ENCODE data around the gene OVOL3. TPM values are rescaled to one million over a fixed set of nuclear protein-coding genes. Genes with fewer than 3 reads are reported as not detected.

The OVOL3 gene
- total and polyA plus RNA-seq, 9 donors, result 0.18 TPM; not detected in 8

Other genes with a start within 250 kb of the OVOL3 start
- 4.7 TPM for gene APLP1, start 242.6 kb upstream of the OVOL3 start, total RNA-seq
- gene APLP1, start 242.6 kb upstream of the OVOL3 start, polyA plus RNA-seq (ENCODE audit: insufficient read depth in 1 of 8, insufficient read length in 8 of 8, low replicate concordance in 1 of 8), result 10 to 100 TPM in 3 of 8 donors, 1 to 10 TPM in 5; 4.6 to 10.7 (median 7.5) TPM
- gene NFKBID, start 210.6 kb upstream of the OVOL3 start, total RNA-seq, result 1.8 TPM
- gene NFKBID, start 210.6 kb upstream of the OVOL3 start, polyA plus RNA-seq (ENCODE audit: insufficient read depth in 1 of 8, insufficient read length in 8 of 8, low replicate concordance in 1 of 8), result 1 to 10 TPM in 6 of 8 donors, under 1 TPM in 2; 0.85 to 3.3 (median 1.6) TPM
- 4.0 TPM for gene HCST, start 208.6 kb upstream of the OVOL3 start, total RNA-seq
- gene HCST, start 208.6 kb upstream of the OVOL3 start, polyA plus RNA-seq (ENCODE audit: insufficient read depth in 1 of 8, insufficient read length in 8 of 8, low replicate concordance in 1 of 8), result 1 to 10 TPM; 3.5 to 7.8 (median 5.6) TPM
- 18.0 TPM for gene TYROBP, start 202.8 kb upstream of the OVOL3 start, total RNA-seq
- gene TYROBP, start 202.8 kb upstream of the OVOL3 start, polyA plus RNA-seq (ENCODE audit: insufficient read depth in 1 of 8, insufficient read length in 8 of 8, low replicate concordance in 1 of 8), result 10 to 100 TPM; 16.5 to 22.5 (median 18.9) TPM
- 1.8 TPM for gene LRFN3, start 174.8 kb upstream of the OVOL3 start, total RNA-seq
- 10 to 100 TPM in 3 of 8 donors, 1 to 10 TPM in 5; 6.3 to 13.9 (median 9.3) TPM for gene LRFN3, start 174.8 kb upstream of the OVOL3 start, polyA plus RNA-seq (ENCODE audit: insufficient read depth in 1 of 8, insufficient read length in 8 of 8, low replicate concordance in 1 of 8)
- gene SDHAF1, start 116.0 kb upstream of the OVOL3 start, total RNA-seq, result 18.7 TPM
- gene SDHAF1, start 116.0 kb upstream of the OVOL3 start, polyA plus RNA-seq (ENCODE audit: insufficient read depth in 1 of 8, insufficient read length in 8 of 8, low replicate concordance in 1 of 8), result 10 to 100 TPM; 10.9 to 14.8 (median 12.9) TPM
- 0.18 TPM for gene SYNE4, start 102.3 kb upstream of the OVOL3 start, total RNA-seq
- gene SYNE4, start 102.3 kb upstream of the OVOL3 start, polyA plus RNA-seq (ENCODE audit: insufficient read depth in 1 of 8, insufficient read length in 8 of 8, low replicate concordance in 1 of 8), result 1 to 10 TPM in 1 of 8 donors, under 1 TPM in 7; 0.11 to 1.2 (median 0.41) TPM
- gene ALKBH6, start 96.9 kb upstream of the OVOL3 start, total RNA-seq, result 8.3 TPM
- 10 to 100 TPM in 4 of 8 donors, 1 to 10 TPM in 4; 7.8 to 12.1 (median 9.9) TPM for gene ALKBH6, start 96.9 kb upstream of the OVOL3 start, polyA plus RNA-seq (ENCODE audit: insufficient read depth in 1 of 8, insufficient read length in 8 of 8, low replicate concordance in 1 of 8)
- 2.9 TPM for gene CLIP3, start 78.3 kb upstream of the OVOL3 start, total RNA-seq
- 10 to 100 TPM; 12.2 to 27.6 (median 18.9) TPM for gene CLIP3, start 78.3 kb upstream of the OVOL3 start, polyA plus RNA-seq (ENCODE audit: insufficient read depth in 1 of 8, insufficient read length in 8 of 8, low replicate concordance in 1 of 8)
- gene THAP8, start 56.9 kb upstream of the OVOL3 start, total RNA-seq, result 4.9 TPM
- 10 to 100 TPM in 1 of 8 donors, 1 to 10 TPM in 7; 7.9 to 11.3 (median 9.0) TPM for gene THAP8, start 56.9 kb upstream of the OVOL3 start, polyA plus RNA-seq (ENCODE audit: insufficient read depth in 1 of 8, insufficient read length in 8 of 8, low replicate concordance in 1 of 8)
- 2.1 TPM for gene WDR62, start 56.2 kb upstream of the OVOL3 start, total RNA-seq
- gene WDR62, start 56.2 kb upstream of the OVOL3 start, polyA plus RNA-seq (ENCODE audit: insufficient read depth in 1 of 8, insufficient read length in 8 of 8, low replicate concordance in 1 of 8), result 1 to 10 TPM; 3.2 to 4.6 (median 3.6) TPM
- gene POLR2I, start 3.7 kb downstream of the OVOL3 start, total RNA-seq, result 70.2 TPM
- 10 to 100 TPM; 37.1 to 51.5 (median 45.2) TPM for gene POLR2I, start 3.7 kb downstream of the OVOL3 start, polyA plus RNA-seq (ENCODE audit: insufficient read depth in 1 of 8, insufficient read length in 8 of 8, low replicate concordance in 1 of 8)
- 129 TPM for gene TBCB, start 4.3 kb downstream of the OVOL3 start, total RNA-seq
- 10 to 100 TPM; 86.5 to 97.3 (median 90.7) TPM for gene TBCB, start 4.3 kb downstream of the OVOL3 start, polyA plus RNA-seq (ENCODE audit: insufficient read depth in 1 of 8, insufficient read length in 8 of 8, low replicate concordance in 1 of 8)
- gene CAPNS1, start 28.9 kb downstream of the OVOL3 start, total RNA-seq, result 342 TPM
- gene CAPNS1, start 28.9 kb downstream of the OVOL3 start, polyA plus RNA-seq (ENCODE audit: insufficient read depth in 1 of 8, insufficient read length in 8 of 8, low replicate concordance in 1 of 8), result 100 to 1,000 TPM; 492 to 602 (median 554) TPM
- 185 TPM for gene COX7A1, start 41.3 kb downstream of the OVOL3 start, total RNA-seq
- 100 to 1,000 TPM; 215 to 391 (median 264) TPM for gene COX7A1, start 41.3 kb downstream of the OVOL3 start, polyA plus RNA-seq (ENCODE audit: insufficient read depth in 1 of 8, insufficient read length in 8 of 8, low replicate concordance in 1 of 8)
- gene ZNF565, start 103.5 kb downstream of the OVOL3 start, total RNA-seq, result 8.8 TPM
- gene ZNF565, start 103.5 kb downstream of the OVOL3 start, polyA plus RNA-seq (ENCODE audit: insufficient read depth in 1 of 8, insufficient read length in 8 of 8, low replicate concordance in 1 of 8), result 1 to 10 TPM; 4.1 to 7.4 (median 5.7) TPM
- 82.0 TPM for gene ZNF146, start 104.0 kb downstream of the OVOL3 start, total RNA-seq
- gene ZNF146, start 104.0 kb downstream of the OVOL3 start, polyA plus RNA-seq (ENCODE audit: insufficient read depth in 1 of 8, insufficient read length in 8 of 8, low replicate concordance in 1 of 8), result 10 to 100 TPM; 49.7 to 82.3 (median 63.5) TPM